Fibroblast of peridontal ligament (primary cell): ENCODE measurements around the gene PTPRM.
A peak's percentile ranks its signal among the peaks of the same experiment; 100 is the strongest.

Source experiments
- DNase-seq: peaks from one replicate; pipeline ENCODE4 v3.0.0-alpha.2; 2010; ENCODE audit errors: extremely low read depth

Gene PTPRM

DNA sequence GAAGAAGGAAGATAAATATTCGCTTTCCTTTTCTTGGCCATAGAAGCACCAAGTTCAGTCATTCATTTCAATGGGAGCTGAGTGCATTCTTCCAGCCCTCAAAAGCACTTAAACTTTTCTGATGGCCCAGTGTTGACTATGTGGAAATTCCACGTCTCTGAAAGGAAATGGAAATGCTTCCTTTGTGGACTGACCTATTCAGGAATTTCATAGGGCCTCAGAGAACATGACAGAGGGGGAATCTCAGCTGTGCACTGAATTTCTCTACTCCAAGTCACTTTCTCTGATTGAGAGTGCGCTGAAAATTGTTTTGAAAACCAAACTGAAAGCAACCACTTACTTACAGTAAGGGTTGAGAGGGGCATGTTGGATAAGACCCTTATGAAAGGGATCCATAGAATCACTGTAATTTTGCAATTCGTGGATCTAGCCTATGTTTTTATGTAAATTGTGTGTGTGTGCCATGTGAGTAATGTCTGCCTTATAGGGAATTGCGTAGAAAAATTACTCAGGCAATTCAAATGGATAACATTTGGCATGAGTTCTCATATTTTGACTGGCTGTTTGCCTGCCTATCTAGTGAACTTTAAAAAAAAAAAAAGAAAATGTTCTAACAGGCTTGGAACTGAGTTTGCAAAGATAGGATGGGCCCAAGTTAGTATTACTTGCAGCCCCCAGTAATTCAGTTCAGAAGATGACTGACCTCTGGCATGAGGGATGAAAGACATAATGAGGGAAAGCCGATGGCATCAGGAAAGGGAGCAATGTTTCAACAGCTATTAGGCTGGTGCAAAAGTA lies 437.0 kb downstream of the PTPRM start:
- peak; percentile 77 for DNase-seq

DNA sequence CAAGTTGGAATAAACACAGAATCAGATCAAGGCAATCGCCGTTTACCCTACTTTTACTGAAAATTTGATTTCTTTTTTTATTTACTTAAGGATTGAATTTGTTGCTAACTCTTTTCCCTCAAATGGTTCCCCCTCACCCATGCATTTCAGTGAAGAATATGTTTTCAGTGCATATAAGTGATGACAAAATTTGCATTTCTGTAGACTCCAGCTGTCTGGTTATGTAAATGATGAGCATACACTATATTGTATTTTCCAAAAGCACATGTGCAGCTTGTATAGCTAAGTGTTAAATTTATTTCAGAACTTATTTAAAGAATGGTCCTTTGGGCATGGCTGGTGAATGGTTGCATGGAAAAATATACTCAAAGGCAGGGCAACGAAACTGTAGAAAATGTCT lies 437.7 kb downstream of the PTPRM start:
- no peak for DNase-seq

DNA sequence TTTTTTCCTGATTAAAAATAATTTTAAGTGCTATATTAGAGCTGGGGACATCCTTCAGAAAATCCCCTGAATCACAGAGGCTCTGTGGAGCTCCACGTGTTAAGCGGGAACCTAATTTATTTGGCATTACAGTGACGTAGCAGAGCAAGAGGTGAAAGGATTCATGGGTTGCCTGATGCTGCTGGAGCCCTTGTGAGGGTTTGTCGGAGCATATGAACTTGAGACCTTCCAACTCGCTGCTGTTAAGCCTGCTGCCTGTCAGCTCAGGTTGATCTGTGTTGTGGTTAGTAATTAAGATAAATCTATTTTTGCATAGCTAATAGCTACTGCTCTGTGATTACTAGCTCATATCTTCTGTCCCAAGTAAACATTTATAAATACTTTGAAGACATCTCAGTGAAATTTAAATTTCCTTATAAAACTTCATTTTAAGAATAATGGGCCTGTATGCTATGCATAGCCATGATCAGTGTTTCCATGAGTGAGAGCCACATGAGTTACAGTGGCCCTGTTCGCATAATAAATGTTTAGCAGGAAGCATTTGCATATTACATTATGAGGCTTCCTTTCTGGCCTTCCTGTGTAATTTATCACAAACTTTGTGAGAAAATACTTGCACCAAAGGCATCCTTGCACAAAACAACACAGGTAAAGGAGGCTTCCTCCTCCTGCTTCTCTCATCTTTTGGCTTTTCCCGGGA lies 438.9 kb downstream of the PTPRM start:
- DNase-seq, result no peak

DNA sequence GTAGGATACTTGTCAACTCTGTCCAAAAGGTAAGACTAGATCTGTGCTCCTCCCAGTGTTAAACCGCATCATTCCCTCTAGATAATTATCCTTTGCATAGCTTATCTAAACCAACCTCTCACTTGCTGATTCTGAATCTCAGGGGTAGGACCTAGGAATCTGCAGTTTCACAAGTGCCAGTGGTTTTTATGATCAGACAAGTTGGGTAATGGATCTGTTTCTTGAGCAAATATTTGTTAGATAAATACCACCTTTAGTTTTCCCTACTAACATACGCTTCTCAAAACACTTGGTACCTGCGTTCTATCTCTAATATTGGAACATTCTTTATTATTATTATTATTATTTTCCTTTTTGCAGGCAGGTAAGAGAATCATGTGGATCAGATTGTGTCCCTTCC lies 439.9 kb downstream of the PTPRM start:
- no peak for DNase-seq

DNA sequence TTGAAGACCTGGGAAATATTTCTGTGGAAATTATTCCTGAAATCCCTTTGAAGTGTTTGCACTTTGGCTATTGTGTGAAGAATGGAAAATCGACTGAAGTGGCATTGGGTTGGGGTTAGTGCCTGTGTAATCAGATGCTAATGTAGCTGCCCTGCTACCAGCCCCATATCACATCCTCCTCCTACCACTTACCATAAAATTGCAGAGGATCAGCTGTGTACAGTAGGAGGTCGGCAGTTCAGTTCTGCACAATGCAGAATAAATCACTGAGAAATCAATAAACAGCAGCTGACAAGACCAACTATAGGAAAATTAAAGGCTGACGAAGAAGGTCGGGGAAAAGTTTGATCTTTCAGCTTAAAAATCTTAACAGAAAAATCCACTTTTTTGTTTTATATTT lies 440.9 kb downstream of the PTPRM start:
- DNase-seq, result no peak

DNA sequence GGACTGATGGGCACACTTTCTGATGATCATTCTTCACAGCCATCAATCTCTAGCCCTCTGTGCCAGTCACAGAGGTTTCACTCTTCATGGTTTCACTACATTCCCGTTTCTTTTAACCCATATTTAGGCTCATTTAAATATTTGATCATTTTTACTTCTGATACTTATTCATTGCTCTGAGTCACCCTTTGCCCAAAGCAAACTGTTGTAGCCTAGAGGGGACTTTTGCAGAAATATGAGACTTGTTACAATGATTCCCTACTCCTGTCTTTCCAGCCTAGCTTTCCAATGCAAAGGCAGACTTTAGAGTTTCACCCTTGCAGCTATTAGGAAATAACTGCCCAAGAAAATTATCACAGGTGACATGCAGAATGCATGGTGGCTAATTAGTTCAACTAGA lies 444.2 kb downstream of the PTPRM start:
- no peak for DNase-seq

DNA sequence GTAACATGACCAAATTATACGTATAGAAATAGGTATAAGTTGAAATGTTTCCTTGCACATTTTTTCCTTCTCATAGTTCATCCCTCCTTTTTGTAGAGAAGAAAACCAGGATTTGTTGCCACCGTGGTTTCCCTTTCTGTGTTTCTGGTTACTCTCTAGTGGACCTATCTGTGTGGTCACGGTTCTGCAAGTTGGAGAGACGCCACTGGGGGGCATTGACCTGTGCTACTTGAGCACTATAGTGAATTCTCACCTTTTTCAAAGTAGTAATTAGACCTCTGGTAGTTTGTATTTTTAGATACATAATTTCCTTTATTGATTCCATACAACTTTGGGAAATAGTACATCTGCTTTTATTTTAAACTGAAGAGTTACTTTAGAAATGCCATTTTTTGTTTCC lies 444.8 kb downstream of the PTPRM start:
- DNase-seq, result no peak

DNA sequence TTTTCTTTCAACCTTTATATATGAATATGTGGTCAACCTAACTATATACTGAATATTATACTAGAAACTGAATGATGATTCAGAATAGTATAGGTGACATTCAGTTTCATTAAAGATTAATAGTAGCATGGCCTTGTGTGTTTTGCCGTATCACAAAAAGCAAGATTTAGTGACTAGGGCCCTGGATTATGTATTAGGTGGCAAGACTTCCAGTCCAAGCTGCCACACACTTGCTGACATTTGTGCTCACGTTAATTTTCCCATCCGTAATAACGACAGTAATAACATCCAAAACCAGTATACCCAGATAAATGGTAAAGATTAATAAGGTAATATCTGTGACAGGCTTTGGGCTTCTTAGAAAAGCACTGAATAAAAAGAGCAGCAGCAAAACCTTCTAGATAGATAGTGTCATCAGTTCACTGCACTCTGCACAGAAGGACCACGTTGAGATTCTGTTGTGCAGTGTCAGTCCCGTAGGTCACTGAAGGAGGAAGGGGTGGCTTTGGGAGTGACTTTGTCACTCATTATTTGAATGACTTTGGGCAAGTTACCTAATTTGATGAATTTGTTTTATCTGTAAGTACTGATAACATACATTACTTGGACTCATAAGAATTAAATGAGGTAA lies 451.7 kb downstream of the PTPRM start:
- DNase-seq, result no peak

DNA sequence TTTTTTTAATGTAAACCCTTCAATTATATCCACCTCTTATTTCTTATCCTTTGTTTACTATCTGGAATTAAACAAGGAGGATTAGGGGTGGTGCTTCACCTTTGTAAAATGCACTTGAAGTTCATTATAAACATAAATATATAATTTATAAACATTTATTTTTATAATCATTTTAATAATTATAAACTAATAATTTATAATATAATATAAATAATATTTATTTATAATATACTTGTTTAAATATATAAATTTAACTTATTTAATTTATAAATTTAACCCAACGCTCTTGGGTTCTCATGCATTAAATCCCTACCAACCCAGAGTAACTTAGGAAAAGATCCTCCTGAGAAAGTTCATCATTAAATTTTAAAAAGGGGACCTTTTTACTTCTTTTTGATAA lies 452.5 kb downstream of the PTPRM start:
- no peak for DNase-seq

DNA sequence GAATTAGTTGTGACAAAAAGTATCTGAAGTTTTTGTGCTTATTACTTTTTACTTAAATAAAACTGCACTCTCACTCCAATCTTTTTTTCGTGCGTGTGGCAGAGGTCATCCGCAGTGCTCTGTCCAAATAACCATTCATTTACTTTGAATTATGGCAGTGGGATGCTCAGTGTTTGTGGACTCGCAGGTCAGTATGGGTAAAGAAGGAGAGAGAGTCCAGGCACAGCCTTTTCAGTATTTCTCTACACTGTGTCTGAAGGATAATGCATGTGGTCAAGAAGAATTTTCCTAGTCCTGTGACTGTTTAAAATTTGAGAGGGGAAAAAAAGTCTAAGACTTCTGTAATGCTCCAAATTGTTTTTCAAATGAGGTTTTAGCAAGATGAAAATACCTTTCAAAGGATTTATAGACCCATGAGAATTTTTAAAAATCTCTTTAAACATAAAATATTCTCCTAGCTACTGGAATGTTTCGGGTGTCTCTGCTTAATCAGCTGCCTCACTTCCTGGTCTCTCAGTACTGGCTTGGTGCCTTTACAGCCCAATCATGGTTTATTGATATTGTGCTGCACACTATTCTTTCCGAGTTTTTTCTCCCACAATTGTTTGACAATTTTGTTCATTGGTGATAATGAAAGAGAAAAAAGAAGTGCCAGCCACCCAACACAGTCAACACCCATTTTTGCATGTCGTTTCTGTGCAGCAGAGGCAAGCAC lies 453.2 kb downstream of the PTPRM start:
- peak; percentile 14 for DNase-seq

DNA sequence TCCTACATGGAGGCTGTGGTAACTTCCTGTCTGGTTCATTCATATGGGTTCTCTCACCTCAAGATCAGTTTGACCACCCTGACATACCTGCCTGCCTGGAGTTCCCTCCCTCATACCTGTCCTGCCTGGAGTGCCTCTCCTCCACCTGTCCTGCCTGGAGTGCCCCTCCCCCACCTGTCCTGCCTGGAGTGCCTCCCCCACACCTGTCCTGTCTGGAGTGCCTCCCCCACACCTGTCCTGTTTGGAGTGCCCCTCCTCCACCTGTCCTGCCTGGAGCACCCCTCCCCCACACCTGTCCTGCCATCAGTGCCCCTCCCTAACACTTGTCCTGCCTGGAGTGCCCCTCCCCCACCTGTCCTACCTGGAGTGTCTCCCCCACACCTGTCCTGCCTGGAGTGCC lies 461.9 kb downstream of the PTPRM start:
- no peak for DNase-seq

DNA sequence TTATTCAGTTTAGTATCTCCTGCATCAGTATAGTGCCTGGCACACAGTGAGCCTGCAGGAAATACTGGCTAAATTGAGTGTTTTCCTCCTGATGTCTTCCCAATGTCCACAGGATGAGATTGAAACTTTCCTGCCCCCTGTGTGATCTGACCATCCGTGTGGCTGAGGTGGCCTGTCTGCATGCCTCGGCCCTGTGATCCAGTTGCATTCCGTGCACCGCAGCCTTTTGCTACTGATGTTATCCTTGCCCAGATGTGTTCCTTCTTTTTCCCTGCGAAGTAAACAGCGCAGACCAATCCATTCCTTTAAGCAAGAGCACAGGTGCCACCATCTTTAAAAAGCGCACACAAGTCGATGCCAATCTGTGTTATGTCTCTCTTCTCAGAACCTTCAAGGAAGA lies 462.6 kb downstream of the PTPRM start:
- no peak for DNase-seq

DNA sequence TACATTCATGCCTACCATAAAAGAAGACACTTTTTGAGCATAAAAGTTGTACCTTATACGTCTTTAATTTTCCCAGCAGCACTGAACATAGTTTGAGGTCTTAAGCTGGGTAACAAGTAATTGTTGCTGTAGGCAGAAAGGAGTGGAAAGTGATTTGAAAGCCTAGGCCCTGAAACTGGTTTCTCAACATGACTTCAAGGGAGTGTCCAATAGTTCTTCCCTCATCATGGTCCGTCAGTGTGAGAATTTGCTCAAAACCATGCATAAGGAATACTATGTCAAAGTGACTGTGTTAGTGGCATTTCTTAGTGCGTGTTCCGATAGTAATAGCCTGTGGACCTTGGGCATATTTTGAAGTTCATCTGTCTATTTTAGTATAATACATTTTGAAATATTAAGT lies 463.1 kb downstream of the PTPRM start:
- DNase-seq, result no peak

DNA sequence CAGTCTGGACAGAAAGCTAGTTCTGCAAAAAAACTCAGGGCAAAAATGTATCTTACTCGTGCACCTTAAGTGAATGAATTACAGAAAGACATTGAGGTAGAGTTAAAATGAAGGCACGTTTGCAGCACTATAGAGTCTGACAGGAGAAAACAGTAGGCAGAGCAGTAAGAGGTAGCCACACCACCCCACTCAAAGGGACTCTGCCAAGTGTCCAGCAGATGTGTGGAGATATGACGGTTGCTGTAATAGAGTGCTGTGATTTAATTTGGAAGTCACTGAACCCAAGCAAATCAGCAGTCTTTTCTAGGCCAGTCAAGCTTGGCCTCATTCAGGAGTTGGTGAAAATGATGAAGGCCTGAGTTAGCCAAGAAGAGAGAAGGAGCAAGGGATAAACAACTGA lies 464.4 kb downstream of the PTPRM start:
- DNase-seq, result no peak

DNA sequence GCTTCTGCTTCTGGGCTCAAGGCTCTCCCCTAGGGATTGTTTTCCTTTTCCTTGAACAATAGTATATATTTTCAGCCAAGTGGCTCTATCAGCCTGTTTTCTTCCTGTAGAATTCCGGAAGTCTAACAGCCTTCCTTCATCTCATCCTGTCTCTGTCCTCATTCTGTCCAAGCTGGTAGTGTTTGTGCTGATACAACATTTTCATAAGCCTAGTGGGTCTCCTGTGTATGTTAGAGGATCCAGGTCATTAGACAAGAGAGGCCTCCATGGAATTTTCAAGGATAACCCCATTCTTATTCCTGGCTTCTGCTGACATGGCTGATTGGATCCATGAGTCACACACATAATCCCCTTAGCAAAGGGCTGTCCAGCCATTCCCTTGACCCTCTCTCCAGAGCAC lies 467.6 kb downstream of the PTPRM start:
- no peak for DNase-seq

DNA sequence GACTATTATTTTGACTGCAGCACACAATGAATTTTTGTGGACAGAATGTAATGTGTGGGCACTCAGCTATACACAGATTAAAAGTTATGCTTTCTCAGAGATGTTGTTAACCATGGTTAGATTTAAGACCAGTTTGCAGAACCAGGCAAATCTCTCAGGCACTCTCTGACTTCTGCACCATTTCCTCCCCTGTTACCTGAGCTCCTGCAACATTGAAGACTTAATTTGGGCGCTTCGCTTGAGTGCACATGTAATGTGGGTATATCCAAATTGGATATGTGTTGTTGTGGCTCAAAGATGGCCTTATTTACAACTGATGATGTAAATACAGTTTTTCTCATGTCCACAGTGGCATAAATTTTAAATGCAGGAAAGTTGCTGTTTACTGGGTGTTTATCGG lies 469.4 kb downstream of the PTPRM start:
- no peak for DNase-seq

DNA sequence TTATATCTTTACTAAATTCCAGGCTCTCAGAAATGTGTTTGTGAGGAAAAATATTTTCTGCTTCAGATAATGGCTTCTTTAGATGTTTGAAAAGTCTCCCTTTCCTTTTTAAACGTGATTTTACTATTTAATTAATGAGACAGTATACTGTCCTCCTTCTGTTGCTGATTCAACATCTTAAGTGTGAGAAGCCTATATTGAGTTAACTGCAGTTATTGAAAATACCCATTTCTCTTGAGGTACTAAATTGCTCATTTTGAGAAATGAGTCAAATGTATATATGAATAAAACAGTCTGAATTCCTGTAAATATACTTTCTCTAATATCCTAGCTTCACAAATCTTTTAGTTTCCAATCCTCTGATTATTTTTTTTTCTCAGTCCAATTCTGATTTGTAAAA lies 470.2 kb downstream of the PTPRM start:
- no peak for DNase-seq

DNA sequence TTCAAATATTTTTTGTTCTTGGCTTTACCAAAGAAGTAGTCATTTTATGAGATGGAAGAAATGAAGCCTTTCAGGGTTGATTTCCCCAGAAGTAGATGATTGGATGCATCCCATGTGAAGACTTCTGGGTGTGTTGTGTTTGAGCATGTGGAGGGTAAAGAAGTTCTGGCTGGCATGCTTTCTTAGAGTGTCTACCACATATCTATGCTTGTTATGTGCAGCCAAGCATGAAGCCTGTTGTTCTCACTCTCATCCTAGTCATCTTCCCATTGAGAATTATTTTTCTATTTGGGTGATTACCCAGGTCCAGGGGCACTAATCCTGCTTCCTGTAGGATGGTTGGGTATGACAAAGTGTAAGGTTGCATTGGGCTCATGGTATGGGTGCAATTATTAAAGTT lies 472.9 kb downstream of the PTPRM start:
- no peak for DNase-seq

DNA sequence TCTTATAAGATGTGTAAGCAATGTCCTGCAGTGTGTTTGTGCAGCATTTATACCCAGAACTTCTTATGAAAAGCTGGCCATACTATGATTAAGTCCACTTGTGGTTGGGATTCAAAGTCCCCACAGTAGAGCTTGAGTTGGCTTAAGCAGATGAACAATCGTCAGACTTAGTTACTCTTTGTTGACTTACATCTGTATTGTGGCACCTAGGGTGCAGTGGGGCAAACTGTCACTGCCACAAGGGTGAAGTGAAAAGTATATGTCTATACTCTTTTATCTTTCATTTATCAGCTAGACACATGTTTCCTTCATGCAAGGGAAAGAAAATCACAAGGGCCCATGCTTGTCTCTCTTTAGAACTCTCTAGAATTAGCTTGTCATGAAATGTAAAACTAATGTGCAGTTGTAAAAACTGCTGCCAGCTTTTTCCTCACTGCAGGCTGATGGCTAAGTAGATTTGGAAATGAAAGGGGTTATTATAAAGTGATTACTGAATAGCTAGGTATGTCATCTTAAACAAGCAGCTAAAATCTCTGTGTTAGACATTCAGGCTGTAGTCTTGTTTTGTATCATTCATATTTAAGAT lies 474.5 kb downstream of the PTPRM start:
- DNase-seq, result no peak

DNA sequence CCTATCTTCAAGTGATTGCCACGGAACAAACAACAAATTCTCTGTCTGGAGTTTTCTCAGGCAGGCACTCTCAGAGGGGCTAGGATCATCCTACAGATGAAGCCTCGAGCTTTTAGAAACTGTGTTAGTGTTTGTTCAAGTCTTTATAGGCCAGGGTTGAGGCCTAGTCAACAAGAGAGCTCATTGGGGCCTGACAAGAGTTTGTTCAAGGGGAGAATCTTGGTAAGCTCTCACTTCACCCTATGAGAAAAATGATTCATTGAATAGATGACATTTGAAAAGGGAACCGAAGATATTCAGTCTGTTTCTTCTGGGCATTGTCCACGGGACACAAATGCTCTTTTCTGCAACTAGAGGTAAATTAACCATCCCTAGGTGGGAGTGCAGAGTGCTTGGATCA lies 476.9 kb downstream of the PTPRM start:
- DNase-seq, result no peak

DNA sequence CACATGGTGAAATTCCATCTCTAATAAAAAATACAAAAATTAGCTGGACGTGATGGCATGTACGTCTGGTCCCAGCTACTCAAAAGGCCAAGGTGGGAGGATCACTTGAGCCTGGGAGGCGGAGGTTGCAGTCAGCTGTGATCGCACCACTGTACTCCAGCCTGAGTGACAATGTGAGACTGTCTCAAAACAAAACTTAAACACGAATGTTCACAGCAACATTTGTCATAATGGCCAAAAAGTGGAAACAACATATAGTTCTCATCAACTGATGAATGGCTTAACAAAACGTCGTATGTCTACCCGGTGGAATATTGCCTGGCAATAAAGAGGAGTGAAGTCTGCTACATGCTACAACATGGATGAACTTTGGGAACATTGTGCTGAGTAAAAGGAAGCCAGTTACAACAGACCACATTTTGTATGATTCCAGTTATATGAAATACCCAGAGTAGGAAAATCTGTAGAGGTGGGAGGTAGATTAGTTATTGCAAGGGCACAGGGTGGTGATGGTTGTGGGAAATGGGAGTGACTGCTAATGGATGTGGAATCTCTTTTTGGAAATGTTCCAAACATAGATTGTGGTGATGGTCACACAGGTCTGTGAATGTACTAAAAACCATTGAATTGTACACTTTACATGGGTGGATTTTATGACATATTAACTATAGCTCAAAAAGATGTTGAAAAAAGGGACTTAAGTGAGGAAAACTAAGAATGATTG lies 478.2 kb downstream of the PTPRM start:
- DNase-seq, result no peak
